ENCODE measurements around the gene OR1D5.

The OR1D5 gene

DNA sequence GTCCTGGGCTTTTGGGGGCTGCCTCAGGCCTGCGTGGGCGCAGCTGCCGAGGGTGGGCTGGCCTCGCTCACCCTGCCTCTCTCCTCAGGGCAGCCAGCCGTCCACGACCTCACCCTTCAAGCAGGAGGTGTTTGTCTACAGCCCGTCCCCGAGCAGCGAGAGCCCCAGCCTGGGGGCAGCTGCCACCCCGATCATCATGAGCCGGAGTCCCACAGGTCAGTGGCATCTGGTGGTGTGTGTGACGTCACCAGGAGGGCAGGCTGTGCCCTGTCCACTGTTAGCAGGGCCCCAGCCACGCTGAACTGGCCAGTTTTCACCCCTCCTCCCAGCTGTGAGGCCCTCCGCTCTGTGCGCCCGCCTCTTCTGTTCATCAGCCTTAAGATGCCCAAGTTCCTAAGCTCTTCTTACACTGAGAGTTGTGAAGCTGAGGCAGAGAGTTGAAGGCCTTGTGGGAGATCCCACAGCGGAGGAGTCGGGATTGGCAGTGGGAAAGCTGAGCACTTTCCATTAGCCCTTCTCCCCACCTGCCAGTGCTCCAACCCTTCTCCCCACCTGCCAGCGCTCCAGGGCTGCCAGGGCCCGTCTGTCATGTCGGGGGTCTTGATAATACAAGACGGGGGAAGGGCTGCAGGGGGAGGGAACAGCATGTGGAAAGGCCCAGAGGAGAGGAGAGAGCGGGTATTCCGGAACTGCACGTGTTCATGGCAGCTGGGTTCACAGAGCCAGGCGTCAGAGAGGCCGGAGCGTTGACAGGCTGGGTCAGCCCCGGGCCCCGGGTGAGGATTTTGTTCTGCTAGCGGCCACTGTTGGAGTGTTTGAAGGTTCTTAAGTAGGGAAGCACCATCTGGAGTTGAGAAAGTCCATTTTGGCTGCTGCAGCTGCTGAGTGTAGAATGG is 36.3 kb downstream of the OR1D5 start:
- DNase-seq (ENCODE audit: low read depth), result no peak
- H3K4me3 ChIP-seq (ENCODE audit: low read depth, low read length), result no peak overlapping the region
- TF ChIP-seq, protein P1, sequence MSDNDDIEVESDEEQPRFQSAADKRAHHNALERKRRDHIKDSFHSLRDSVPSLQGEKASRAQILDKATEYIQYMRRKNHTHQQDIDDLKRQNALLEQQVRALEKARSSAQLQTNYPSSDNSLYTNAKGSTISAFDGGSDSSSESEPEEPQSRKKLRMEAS (IDR thresholded peaks at IDR 0.05; ENCODE audit: low read depth, low read length), result no peak
- TF ChIP-seq MYC (IDR thresholded peaks at IDR 0.05; ENCODE audit: low read depth, low read length), result no peak
- TF ChIP-seq POLR2A (IDR thresholded peaks at IDR 0.05; ENCODE audit: extremely low read depth, insufficient read length), result no peak
- TF ChIP-seq, protein P2, sequence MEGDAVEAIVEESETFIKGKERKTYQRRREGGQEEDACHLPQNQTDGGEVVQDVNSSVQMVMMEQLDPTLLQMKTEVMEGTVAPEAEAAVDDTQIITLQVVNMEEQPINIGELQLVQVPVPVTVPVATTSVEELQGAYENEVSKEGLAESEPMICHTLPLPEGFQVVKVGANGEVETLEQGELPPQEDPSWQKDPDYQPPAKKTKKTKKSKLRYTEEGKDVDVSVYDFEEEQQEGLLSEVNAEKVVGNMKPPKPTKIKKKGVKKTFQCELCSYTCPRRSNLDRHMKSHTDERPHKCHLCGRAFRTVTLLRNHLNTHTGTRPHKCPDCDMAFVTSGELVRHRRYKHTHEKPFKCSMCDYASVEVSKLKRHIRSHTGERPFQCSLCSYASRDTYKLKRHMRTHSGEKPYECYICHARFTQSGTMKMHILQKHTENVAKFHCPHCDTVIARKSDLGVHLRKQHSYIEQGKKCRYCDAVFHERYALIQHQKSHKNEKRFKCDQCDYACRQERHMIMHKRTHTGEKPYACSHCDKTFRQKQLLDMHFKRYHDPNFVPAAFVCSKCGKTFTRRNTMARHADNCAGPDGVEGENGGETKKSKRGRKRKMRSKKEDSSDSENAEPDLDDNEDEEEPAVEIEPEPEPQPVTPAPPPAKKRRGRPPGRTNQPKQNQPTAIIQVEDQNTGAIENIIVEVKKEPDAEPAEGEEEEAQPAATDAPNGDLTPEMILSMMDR (IDR thresholded peaks at IDR 0.05; ENCODE audit: low read depth, low read length), result no peak

- H3K4me3 ChIP-seq (ENCODE audit: low read depth, low read length), result no peak overlapping the region
- DNase-seq (ENCODE audit: low read depth), result no peak
- TF ChIP-seq MYC (IDR thresholded peaks at IDR 0.05; ENCODE audit: low read depth, low read length) (no peak), POLR2A (IDR thresholded peaks at IDR 0.05; ENCODE audit: extremely low read depth, insufficient read length) (no peak)
- TF ChIP-seq, protein P2 (IDR thresholded peaks at IDR 0.05; ENCODE audit: low read depth, low read length), result no peak
- TF ChIP-seq, protein P1 (IDR thresholded peaks at IDR 0.05; ENCODE audit: low read depth, low read length), result no peak
Measured at GRCh38 chr17:3026125-3026855, 37.1 kb downstream of the OR1D5 start.

- TF ChIP-seq MYC (IDR thresholded peaks at IDR 0.05; ENCODE audit: low read depth, low read length), result no peak
- TF ChIP-seq, protein P1 (IDR thresholded peaks at IDR 0.05; ENCODE audit: low read depth, low read length), result no peak
- TF ChIP-seq, protein P2 (IDR thresholded peaks at IDR 0.05; ENCODE audit: low read depth, low read length), result no peak
- TF ChIP-seq POLR2A (IDR thresholded peaks at IDR 0.05; ENCODE audit: extremely low read depth, insufficient read length), result no peak
- no peak for DNase-seq (ENCODE audit: low read depth)
- H3K4me3 ChIP-seq (ENCODE audit: low read depth, low read length), result no peak overlapping the region
Measured at GRCh38 chr17:3025421-3026124, 37.8 kb downstream of the OR1D5 start.

DNA sequence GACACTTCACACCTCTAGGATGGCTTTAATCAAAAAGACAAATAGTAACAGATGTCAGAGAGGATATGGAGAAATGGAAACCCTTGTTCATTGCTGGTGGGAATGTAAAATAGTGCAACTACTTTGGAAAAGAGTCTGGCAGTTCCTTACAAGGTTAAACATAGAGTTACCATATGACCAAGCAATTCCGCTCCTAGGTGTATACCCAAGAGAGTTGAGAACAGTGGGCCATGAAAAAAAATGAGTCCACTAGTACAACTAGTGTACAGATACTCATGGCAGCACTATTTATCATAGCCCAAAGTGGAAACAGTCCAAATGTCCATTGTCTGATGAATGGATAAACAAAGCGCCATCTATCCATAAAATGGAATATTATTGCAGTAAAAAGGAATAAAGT is 39.1 kb downstream of the OR1D5 start:
- no peak overlapping the region for H3K4me3 ChIP-seq (ENCODE audit: low read depth, low read length)
- TF ChIP-seq MYC (IDR thresholded peaks at IDR 0.05; ENCODE audit: low read depth, low read length), result no peak
- TF ChIP-seq, protein P1 (IDR thresholded peaks at IDR 0.05; ENCODE audit: low read depth, low read length), result no peak
- no peak for DNase-seq (ENCODE audit: low read depth)

GRCh38 chr17:3022197-3022596 is 41.2 kb downstream of the OR1D5 start:
- no peak overlapping the region for H3K4me3 ChIP-seq (ENCODE audit: low read depth, low read length)
- TF ChIP-seq, protein P1 (IDR thresholded peaks at IDR 0.05; ENCODE audit: low read depth, low read length), result no peak
- TF ChIP-seq, protein P2 (IDR thresholded peaks at IDR 0.05; ENCODE audit: low read depth, low read length), result no peak
- TF ChIP-seq MYC (IDR thresholded peaks at IDR 0.05; ENCODE audit: low read depth, low read length), result no peak
- no peak for TF ChIP-seq POLR2A (IDR thresholded peaks at IDR 0.05; ENCODE audit: extremely low read depth, insufficient read length)
- no peak for DNase-seq (ENCODE audit: low read depth)
